Liver (tissue), 3 donors: ENCODE data around the gene NMB.

Source experiments
- ATF3 ChIP-seq: IDR thresholded peaks from 2 replicates; pipeline ENCODE4 v1.6.1; 2016; ENCODE audit warnings: antibody characterized with exemption
- CTCF ChIP-seq: fragments of 150-350 bp; IDR thresholded peaks from 2 replicates; pipeline ENCODE4 v1.5.1; 2017; ENCODE audit warnings: improper control_type of control experiment, low read depth, low read length; ENCODE audit not compliant: missing input control
- EGR1 ChIP-seq, 2 donors: IDR thresholded peaks; 2 replicates each; pipeline ENCODE4 v1.6.1; 2016 to 2018; ENCODE audit warnings: antibody characterized with exemption in 2 of 2, low read depth in 2 of 2
- FOXA2 ChIP-seq: IDR thresholded peaks from 2 replicates; pipeline ENCODE4 v1.6.1; 2016; ENCODE audit warnings: antibody characterized with exemption
- JUND ChIP-seq, 2 donors: IDR thresholded peaks; 2 replicates each; pipeline ENCODE4 v1.6.1; 2016; ENCODE audit warnings: antibody characterized with exemption in 2 of 2
- RAD21 ChIP-seq, 2 donors: IDR thresholded peaks; 2 replicates each; pipeline ENCODE4 v1.6.1; 2016; ENCODE audit warnings: antibody characterized with exemption in 2 of 2, mild to moderate bottlenecking in 2 of 2
- REST ChIP-seq: IDR thresholded peaks from 2 replicates; pipeline ENCODE4 v1.6.1; 2016; ENCODE audit warnings: antibody characterized with exemption, mild to moderate bottlenecking
- SP1 ChIP-seq: IDR thresholded peaks from 2 replicates; pipeline ENCODE4 v1.6.1; 2018; ENCODE audit warnings: antibody characterized with exemption, mild to moderate bottlenecking
- TAF1 ChIP-seq: conservative IDR thresholded peaks from 2 replicates; pipeline ENCODE4 v1.6.1; 2016; ENCODE audit warnings: antibody characterized with exemption, mild to moderate bottlenecking
- YY1 ChIP-seq: IDR thresholded peaks from 2 replicates; pipeline ENCODE4 v1.6.1; 2016; ENCODE audit warnings: antibody characterized with exemption, mild to moderate bottlenecking
- TF ChIP-seq, protein P1 (sequence below): IDR thresholded peaks from 2 replicates; pipeline ENCODE4 v1.6.1; 2016; ENCODE audit warnings: antibody characterized with exemption
- donor health status: healthy.
- donor health status: healthy.

- TF ChIP-seq CTCF (no peak), REST (no peak), RAD21 (IDR thresholded peaks at IDR 0.05) (no peak), TAF1 (no peak), ATF3 (no peak), JUND (IDR thresholded peaks at IDR 0.05) (no peak), EGR1 (IDR thresholded peaks at IDR 0.05; ENCODE audit: low read depth in 2 of 2) (no peak), SP1 (no peak), YY1 (no peak), FOXA2 (no peak)
- TF ChIP-seq, protein P1, sequence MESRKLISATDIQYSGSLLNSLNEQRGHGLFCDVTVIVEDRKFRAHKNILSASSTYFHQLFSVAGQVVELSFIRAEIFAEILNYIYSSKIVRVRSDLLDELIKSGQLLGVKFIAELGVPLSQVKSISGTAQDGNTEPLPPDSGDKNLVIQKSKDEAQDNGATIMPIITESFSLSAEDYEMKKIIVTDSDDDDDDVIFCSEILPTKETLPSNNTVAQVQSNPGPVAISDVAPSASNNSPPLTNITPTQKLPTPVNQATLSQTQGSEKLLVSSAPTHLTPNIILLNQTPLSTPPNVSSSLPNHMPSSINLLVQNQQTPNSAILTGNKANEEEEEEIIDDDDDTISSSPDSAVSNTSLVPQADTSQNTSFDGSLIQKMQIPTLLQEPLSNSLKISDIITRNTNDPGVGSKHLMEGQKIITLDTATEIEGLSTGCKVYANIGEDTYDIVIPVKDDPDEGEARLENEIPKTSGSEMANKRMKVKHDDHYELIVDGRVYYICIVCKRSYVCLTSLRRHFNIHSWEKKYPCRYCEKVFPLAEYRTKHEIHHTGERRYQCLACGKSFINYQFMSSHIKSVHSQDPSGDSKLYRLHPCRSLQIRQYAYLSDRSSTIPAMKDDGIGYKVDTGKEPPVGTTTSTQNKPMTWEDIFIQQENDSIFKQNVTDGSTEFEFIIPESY: no peak
Measured at GRCh38 chr15:84684092-84684491, 26.1 kb upstream of the NMB start.
